GM12875 (cell line): ENCODE results near the gene GPHN.
"Not testable (repeated sequence)": the region's sequence is repeated elsewhere in the genome, so short reads cannot be mapped to it uniquely, and the experiment has no call there.

Experiments
- H3K4me3 ChIP-seq: one replicate; pipeline ENCODE4 v1.5.1; 2011; ENCODE audit warnings: low read depth, low read length, control low read depth
- TF ChIP-seq, protein P1 (sequence below): IDR thresholded peaks from 2 replicates; pipeline ENCODE4 v1.5.1; 2011; ENCODE audit warnings: low read depth, mild to moderate bottlenecking, control low read depth, inconsistent platforms, low read length, moderate library complexity, borderline replicate concordance; ENCODE audit not compliant: insufficient read depth

Gene GPHN

DNA sequence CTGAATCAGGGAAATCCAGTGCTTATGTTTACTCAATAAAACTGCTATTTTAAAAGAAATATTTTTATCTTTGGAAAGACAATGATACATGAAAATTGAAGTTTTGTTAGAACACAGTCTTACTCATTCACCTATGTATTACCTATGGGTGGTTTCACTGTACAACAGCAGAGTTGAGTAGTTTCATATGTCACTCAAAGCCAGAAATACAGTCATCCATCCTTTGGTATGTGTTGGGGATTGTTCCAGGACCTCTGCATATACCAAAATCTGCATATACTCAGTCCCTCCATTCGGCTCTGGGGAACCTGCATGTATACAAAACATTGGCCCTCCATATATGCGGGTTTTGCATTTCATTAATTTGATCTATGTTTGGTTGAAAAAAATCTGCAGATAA, 190.6 kb downstream of the GPHN start:
- TF ChIP-seq, protein P1, sequence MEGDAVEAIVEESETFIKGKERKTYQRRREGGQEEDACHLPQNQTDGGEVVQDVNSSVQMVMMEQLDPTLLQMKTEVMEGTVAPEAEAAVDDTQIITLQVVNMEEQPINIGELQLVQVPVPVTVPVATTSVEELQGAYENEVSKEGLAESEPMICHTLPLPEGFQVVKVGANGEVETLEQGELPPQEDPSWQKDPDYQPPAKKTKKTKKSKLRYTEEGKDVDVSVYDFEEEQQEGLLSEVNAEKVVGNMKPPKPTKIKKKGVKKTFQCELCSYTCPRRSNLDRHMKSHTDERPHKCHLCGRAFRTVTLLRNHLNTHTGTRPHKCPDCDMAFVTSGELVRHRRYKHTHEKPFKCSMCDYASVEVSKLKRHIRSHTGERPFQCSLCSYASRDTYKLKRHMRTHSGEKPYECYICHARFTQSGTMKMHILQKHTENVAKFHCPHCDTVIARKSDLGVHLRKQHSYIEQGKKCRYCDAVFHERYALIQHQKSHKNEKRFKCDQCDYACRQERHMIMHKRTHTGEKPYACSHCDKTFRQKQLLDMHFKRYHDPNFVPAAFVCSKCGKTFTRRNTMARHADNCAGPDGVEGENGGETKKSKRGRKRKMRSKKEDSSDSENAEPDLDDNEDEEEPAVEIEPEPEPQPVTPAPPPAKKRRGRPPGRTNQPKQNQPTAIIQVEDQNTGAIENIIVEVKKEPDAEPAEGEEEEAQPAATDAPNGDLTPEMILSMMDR: no peak
- H3K4me3 ChIP-seq: no peak overlapping the region

DNA sequence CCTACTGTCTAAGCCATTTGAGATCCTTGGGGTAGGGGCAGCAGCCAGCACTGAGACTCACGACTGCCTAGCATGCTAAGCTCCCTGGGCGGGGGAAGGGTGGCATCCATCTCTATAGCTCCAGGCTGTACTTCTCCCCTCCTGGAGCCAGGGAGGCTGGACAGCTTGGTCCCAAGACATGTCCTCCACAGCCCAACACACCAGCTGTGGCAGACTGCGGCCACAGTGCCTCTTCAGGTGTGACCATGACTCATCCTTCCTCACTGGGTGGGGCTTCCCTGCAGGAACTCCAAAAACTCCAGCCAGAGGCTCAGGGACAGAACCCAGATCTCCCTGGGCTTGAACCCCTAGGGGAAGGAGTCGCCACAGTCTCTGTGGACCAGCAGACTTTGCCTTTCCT, 193.9 kb downstream of the GPHN start:
- no peak overlapping the region for H3K4me3 ChIP-seq
- TF ChIP-seq, protein P1: no peak

DNA sequence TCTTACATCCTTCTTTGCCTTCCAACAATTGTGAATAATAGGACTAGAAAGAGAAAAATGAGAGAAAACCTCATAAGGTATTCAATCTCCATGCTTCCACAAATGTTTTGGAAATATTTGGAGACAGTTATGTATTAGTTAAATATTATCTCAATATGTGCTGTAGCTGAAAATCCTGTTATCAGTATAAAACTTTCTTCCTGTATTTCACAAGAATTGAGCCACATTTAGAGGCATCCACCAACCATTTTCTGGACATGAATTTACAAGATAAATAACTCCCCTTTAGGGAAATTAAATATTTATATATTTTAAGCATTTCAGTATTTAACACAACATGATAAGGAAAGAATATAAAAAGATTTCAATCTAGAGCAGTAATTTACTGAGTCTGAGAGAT, 200.3 kb downstream of the GPHN start:
- TF ChIP-seq, protein P1: no peak
- H3K4me3 ChIP-seq: no peak overlapping the region

DNA sequence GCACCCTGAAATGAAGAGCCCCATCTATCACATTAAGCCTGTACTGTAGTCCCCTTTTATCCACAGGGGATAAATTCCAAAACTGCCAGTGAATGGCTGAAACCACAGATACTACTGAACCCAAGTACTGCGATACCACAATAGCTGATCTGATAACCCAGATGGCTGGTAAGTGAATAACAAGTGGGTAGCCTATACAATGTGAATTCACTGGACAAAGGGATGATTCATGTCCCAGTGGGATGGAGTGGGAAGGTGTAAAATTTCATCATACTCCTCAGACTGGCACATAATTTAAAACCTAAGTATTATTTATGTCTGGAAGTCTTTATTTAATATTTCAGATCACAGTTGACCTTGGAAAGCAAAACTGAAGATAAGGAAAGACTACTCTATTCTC, 201.3 kb downstream of the GPHN start:
- H3K4me3 ChIP-seq: no peak overlapping the region
- TF ChIP-seq, protein P1: no peak

DNA sequence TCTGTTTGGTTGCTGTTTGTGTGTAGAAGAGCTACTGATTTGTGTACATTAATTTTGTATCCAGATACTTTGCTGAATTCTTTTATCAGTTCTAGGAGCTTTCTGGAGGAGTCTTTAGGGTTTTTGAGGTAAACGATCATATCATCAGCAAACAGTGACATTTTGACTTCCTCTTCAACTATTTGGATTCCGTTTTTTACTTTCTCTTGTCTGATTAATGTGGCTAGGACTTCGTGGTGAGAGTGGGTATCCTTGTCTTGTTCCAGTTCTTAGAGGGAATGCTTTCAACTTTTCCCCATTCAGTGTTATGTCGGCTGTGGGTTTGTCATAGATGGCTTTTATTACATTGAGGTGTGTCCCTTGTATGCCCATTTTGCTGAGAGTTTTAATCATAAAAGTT, 206.3 kb downstream of the GPHN start:
- not testable (repeated sequence) for H3K4me3 ChIP-seq

DNA sequence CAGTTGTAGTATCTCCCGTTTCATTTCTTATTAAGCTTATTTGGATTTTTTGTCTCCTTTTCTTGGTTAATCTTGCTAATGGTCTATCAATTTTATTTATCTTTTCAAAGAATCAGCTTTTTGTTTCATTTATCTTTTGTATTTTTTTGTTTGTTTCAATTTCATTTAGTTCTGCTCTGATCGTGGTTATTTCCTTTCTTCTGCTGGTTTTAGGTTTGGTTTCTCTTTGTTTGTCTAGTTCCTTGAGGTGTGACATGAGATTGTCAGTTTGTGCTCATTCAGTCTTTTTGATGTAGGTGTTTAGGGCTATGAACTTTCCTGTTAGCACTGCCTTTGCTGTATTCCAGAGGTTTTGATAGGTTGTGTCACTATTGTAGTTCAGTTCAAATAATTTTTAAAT, 207.4 kb downstream of the GPHN start:
- not testable (repeated sequence) for H3K4me3 ChIP-seq

DNA sequence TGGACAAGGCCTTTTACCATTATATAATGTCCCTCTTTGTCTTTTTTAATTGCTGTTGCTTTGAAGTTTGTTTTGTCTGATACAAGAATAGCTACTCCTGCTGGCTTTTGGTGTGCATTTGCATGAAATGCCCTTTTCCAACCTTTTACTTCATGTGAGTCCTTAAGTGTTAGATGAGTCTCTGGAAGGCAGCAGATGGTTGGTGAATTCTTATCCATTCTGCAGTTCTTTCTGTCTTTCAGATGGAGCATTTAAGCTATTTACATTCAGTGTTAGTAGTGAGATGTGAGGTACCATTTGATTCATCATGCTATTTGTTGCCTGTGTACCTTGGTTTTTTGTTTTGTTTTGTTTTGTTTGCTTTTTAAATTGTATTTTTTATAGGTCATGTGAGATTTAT, 208.3 kb downstream of the GPHN start:
- H3K4me3 ChIP-seq: no peak overlapping the region
- TF ChIP-seq, protein P1: no peak

DNA sequence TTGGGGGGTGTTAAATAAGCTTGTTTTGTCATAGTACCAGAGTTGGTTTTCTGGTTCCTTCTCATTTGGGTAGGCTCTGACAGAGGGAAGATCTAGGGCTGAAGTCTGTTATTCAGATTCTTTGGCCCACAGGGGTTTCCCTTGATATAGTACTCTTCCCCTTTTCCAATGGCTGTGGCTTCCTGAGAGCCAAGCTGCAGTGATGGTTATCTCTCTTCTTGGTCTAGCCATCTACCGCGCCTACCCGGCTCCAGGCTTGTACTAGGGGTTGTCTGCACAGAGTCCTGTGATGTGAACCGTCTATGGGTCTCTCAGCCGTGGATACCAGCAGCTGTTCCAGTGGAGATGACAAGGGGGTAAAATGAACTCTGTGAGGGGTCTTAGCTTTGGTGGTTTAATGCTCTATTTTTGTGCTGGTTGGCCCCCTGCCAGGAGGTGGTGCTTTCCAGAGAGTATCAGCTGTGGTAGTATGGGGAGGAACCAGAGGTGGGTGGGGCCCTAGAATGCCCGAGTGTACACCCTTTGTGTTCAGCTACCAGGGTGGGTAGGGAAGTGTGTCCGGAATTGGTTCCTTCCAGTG, 209.7 kb downstream of the GPHN start:
- TF ChIP-seq, protein P1: no peak
- H3K4me3 ChIP-seq: no peak overlapping the region
